SKM-1 (cell line): Measurements from ENCODE around the gene TRIM48.
"Not testable (repeated sequence)": the region's sequence is repeated elsewhere in the genome, so short reads cannot be mapped to it uniquely, and the experiment has no call there.

Source experiments
- DNase-seq: peaks from one replicate; lab custom pipeline; 2025; ENCODE audit not compliant: unreplicated experiment; lab: John Stamatoyannopoulos, UW

TRIM48 gene

GRCh38 chr11:55261855-55262254 is at the start of gene TRIM48:
Gene TRIM48 (plus strand): TSS chr11:55262155. CDS start chr11:55262268, 113 bp downstream.
- DNase-seq = not testable (repeated sequence)

DNA sequence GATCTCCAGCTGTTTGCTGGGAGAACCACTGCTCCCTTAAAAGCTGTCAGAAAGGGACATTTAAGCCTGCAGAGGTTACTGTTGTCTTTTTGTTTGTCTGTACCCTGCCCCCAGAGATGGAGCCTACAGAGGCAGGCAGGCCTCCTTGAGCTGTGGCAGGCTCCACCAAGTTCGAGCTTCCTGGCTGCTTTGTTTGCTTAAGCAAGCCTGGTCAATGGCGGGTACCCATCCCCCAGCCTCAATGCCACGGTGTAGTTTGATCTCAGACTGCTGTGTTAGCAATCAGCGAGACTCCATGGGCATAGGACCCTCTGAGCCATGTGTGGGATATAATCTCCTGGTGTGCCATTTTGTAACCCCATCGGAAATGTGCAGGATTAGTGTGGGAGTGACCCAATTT is 23.6 kb upstream of the TRIM48 start:
- DNase-seq = not testable (repeated sequence)

- no peak for DNase-seq
Measured at GRCh38 chr11:55263081-55263480, 1.1 kb downstream of the TRIM48 start.
